Measurements from ENCODE around the gene UBL7.
"Not testable (repeated sequence)": the region's sequence is repeated elsewhere in the genome, so short reads cannot be mapped to it uniquely, and the experiment has no call there.

The UBL7 gene, protein sequence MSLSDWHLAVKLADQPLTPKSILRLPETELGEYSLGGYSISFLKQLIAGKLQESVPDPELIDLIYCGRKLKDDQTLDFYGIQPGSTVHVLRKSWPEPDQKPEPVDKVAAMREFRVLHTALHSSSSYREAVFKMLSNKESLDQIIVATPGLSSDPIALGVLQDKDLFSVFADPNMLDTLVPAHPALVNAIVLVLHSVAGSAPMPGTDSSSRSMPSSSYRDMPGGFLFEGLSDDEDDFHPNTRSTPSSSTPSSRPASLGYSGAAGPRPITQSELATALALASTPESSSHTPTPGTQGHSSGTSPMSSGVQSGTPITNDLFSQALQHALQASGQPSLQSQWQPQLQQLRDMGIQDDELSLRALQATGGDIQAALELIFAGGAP

DNA sequence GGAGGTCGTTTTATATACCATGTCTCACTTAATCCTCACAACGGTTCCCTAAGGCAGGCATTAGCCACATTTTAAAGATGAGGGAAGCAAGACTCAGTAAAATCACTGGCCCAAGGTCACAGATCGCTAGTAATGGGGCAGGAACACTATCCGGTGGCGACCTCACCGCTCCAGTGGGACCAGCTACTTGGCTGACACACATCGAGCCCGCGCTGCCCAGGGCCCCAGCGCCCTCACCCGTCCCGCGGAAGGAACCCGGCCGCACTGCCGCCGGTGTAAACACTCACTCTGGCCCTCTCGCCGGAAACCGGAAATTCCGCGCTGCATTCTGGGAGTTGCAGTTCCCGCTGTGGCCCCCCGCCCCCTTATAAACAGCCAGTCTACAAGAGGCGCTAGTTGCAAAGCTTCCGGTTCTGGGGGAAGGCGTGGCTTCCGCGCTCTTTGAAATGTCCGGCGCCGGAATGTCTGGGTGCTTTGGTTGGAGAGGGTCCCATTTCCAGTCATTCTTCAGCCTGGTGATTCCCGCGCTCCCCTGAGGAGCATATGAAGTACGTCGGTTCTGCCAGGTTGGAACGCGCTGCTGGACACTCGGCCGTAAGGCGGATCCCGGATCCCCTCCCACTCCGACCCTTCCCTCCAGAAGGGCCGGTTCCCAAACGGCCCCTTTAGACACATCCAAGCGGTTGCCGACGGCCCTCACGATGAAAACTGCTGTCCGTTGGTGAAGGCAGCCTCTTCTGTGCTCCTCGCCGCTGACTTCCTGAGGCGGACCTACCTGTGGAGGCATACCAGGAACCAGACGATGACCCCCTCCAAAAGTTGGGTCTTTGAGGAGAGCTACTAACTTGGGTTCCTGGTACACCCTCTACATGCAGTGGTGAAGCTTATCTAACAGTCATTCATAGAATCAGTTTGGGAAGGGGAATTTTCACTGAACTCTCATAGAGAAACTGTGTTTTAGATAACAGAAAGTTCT is at the start of gene UBL7:
Gene UBL7, minus strand, starts transcription at position 290 of the 976 bp plus-strand sequence. CDS start 2,293 bp downstream, outside the sequence.
- DNase-seq (ENCODE audit: low read depth, low spot score) = peak; percentile 87

DNA sequence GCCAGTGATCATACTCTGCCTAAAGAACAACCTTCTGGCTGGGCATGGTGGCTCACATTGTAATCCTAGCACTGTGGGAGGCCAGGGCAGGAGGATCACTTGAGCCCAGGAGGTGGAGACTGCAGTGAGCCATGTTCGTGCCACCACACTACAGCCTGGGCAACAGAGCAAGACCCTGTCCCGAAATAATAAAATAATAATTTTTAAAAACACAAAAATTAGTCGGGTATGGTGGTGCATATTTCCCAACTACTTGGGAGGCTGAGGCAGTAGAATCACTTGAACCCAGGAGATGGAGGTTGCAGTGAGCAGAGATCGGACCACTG is 45.5 kb upstream of the UBL7 start:
- no peak for DNase-seq (ENCODE audit: low read depth, low spot score)

DNA sequence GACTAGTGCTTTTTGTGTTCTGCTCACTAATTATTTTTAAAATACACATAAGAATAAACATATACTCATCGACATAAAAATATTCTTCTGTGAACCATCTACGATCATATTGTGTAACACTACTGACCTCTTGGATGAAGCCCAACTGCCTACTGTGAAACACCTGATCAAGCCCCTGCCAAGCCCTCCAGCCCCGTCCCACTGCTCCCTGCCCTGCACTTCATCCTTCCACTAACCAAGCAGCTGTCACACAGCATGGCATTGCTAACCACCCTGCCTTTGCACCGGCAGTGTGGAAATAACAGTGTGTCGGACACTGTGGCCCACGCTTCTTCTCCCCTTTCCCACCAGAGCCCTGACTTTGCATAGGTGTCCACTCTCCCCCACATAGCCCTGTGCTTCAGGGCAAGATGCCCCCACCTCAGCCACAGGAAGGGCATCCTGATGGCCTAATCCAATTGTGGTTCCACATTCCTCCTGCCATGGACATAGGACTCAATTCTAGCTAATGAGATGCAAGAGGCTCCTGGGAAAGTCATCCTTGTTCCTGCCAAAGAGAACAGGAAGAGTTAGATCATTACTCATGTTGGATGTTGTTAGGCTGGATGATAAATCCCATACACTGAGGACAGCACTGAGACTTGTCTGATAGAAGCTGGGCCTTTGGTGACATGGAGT is 45.0 kb upstream of the UBL7 start:
- DNase-seq (ENCODE audit: low read depth, low spot score) = no peak

DNA sequence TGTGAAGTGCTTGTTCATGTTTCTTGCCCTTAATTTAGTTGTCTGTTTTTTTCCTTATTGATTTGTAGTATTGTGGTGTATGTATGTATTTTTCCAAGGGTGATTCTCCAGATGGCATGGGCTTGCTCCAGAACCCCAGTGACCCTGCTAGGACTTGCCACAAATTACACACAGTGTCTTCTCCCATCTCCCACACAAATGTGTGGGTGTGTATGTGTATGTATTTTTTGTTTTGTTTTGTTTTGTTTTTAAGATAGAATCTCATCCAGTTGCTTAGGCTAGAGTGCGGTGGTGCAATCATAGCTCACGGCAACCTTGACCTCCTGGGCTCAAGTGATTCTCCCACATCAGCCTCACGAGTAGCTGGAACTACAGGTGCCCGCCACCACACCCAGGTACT is 43.9 kb upstream of the UBL7 start:
- DNase-seq (ENCODE audit: low read depth, low spot score) = no peak

DNA sequence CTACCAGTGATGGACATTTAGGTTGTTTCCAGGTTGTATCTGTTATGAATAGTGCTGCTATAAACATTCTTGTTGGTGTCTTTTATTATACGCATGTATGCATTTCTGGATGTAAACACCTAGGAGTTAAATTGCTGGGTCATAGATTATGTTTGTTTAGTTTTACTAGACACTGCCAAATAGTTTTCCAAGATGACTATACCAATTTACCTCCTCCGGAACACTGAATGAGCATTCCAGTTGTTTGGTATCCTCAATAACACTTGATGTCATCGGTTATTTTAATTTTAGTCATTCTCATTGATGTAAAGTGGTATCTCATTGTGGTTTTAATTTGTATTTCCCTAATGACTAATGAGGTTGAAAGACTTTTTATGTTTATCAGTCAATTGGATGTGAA is 43.5 kb upstream of the UBL7 start:
- DNase-seq (ENCODE audit: low read depth, low spot score) = no peak

DNA sequence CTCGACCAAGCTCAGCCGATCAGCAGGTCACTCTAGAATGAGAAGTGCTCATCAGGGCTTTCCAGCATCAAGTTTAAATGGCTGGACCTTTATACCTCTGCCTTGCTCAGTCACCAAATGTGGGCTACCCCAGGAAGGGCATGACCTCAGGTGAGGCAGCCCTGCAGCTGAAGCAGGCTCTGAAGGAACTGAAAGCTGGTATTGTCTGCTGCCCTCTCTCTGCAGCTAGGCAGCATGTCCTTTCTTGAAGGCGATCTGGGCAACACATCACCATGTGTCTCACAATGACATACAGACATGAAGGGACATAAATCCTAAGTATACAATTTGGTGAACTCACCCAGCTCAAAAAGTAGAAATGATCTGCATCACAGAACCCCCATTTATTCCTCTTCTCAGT is 41.3 kb upstream of the UBL7 start:
- no peak for DNase-seq (ENCODE audit: low read depth, low spot score)

DNA sequence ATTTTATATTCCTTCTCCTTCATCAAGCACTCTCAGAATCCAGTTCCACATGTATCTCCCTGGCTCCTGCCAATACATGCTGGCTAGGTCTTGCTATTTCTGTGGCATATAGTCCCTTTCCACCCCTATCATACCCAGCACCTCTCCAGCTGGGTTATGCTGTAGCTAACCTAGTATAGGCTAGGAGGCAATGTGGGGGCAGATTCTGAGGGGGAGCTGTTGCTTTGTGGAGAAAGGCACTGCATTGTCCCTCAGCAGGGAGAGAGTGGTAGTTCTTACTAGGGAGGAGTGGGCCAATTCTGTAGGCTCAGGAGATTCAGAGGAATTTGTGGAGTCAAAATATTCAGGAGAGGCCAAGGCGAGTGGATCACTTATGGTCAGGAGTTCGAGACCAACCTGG is 39.4 kb upstream of the UBL7 start:
- no peak for DNase-seq (ENCODE audit: low read depth, low spot score)

DNA sequence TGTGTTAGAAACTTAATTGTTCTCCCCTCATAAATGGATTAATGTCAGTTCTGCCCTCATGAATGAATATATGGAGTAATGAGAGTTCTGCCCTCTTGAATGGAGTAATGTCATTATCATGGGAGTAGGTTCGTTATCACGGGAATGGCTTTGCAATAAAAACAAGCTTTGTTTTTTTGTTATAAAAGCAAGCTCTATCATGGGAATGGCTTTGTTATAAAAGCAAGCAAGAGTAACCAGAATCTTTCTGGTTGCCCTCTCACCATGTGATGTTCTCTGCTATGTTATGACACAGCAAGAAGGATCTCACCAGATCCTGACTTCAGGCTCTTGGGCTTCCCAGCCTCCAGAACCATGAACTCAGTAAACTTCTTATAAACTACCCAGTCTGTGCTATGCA is 38.4 kb upstream of the UBL7 start:
- no peak for DNase-seq (ENCODE audit: low read depth, low spot score)

DNA sequence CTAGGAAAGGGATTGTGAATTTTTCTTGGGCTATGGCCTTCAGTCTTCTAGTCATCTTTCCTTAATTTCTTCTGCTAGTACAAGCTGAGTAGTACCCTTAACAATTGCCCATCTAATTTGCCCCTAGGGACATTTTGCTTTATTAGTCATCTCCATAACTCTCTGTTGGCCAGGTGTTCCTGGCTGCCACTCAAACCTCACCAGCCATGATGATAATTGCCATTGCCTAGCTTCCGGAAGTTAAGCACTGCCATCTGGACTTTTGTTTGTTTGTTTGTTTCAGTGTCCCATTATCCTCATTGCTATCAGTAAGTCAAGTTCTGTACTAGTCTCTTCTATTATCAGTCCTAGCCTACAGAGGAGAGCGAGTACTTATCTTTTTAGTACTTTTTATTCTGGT is 36.6 kb upstream of the UBL7 start:
- DNase-seq (ENCODE audit: low read depth, low spot score) = no peak

DNA sequence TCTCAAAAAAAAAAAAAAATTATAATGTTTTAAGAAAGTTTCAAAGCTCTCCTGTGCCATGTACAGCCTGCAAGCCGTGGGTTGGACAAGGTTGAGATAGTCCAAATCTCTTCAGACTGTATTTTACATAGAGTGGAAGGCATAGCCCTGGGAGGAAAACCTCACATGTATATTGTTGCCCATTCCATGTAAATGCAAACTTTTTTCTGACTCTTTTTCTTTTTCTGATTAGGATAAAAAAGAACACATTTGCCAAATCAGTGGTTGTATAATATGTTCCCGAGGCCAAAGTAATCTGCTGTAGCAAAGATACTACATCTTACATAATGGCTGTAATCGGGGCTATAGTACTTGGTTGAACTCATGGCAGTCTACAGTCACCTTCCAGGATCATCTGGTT is 35.7 kb upstream of the UBL7 start:
- DNase-seq (ENCODE audit: low read depth, low spot score) = no peak

DNA sequence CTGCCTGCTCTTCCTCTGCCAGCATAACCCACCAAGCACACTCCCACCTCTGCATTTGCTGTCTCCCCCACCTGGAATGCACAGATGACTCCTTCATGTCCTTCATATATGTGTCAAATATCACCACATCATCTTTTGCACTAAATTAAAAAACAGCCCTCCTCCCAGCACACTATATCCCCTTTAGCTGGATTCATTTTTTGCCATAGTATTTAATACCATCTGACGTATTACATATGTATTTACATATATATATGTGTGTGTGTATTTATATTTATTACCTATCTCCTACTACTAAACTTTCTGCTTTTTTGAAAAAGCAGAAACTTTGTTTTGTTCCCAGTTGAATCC is 29.4 kb upstream of the UBL7 start:
- no peak for DNase-seq (ENCODE audit: low read depth, low spot score)

DNA sequence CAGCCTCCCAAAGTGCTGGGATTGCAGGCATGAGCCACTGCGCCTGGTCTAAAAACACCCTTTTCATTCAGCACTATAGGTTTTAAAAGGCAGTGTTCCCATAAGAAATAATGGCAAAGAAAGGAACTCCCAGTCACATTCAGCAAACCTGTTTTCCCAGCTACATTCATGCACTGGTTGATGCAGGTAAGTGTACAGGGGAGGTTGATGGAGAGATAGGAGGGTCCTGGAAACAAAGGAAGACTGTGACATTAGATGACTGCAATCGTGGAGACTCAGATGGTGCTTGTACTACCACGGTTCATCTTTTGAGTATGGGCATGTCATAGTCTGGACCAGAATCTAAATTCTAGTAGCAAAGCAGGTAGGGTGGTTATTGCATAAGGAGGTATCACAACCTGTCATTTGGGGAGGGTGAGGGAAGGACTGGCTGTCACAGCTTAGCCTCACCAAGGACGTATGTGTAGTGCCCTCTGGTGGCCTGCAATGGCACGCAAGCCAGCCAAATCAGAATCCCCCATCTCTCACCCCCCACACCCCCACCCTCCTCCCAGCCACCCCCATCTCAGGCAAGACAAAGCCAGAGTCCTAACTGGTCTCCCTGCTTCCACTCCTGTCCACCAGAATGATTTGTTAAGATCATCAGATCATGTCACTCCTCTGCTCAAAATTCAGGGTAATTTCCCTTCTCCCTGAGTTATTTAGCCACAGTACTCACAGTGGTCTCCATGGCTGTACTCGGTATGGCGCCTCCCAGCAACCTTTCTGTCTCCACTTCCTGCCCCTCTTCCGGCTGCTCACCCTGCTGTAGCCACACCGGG is 28.8 kb upstream of the UBL7 start:
- DNase-seq (ENCODE audit: low read depth, low spot score) = no peak

DNA sequence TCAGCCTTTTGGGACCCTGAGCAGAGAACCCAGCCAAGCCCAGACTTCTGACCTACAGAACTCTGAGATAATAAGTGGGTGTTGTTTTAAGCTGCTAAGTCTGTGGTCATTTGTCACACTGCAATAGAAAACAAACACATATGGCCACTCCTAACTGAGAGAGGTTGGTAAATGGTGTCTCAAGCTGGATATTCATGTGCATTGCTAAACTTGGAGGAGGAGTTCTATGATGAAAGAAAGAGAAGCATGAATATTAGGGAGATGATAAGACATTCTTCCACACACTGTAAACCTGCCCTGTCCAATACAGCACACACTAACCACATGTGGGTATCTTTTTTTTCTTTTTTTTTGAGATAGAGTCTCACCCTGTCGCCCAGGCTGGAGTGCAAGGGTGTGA is 27.8 kb upstream of the UBL7 start:
- no peak for DNase-seq (ENCODE audit: low read depth, low spot score)

DNA sequence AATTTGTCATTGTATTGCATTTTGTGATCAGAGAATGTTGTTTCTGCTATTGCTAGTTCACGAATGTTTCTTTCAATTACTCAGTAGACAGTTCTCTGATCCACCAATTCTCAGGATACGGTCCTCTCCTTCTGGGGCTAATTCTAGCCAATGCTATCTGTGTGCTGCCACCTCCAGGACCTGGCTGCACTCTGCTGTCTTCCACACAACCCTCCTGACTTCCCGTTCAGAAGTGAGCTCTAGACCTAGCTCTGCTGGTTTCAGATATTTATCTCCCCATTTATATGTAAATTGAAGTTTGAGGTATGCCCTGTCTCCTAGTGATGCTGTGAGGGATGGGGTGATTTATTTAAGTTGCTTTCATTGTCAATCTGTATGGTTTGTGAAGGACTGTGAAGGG is 21.7 kb upstream of the UBL7 start:
- no peak for DNase-seq (ENCODE audit: low read depth, low spot score)

DNA sequence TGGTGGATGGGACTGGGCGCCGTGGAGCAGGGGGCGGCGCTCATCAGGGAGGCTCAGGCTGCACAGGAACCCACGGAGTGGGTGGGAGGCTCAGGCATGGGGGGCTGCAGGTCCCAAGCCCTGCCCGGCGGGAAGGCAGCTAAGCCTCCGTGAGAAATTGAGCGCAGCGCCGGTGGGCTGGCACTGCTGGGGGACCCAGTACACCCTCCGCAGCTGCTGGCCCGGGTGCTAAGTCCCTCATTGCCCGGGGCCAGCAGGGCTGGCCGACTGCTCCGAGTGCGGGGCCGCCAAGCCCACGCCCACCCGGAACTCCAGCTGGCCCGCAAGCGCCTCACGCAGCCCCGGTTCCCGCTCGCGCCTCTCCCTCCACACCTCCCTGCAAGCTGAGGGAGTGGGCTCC is 19.4 kb upstream of the UBL7 start:
- DNase-seq (ENCODE audit: low read depth, low spot score) = not testable (repeated sequence)

DNA sequence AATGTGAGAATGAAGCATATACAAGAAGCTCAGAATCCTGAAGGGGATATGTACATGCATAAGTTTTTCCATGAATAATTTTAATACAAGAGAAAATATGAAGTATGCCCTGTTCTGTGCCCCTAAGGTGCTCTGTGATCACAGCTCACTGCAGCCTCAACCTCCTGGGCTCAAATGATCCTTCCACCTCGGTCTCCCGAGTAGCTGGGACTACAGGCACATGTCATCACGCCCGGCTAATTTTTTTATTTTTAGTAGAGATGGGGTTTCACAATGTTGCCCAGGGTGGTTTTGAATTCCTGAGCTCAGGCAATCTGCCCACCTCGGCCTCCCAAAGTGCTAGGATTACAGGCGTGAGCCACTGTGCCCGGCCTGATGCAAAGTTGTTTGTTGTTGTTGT is 10.7 kb upstream of the UBL7 start:
- not testable (repeated sequence) for DNase-seq (ENCODE audit: low read depth, low spot score)

DNA sequence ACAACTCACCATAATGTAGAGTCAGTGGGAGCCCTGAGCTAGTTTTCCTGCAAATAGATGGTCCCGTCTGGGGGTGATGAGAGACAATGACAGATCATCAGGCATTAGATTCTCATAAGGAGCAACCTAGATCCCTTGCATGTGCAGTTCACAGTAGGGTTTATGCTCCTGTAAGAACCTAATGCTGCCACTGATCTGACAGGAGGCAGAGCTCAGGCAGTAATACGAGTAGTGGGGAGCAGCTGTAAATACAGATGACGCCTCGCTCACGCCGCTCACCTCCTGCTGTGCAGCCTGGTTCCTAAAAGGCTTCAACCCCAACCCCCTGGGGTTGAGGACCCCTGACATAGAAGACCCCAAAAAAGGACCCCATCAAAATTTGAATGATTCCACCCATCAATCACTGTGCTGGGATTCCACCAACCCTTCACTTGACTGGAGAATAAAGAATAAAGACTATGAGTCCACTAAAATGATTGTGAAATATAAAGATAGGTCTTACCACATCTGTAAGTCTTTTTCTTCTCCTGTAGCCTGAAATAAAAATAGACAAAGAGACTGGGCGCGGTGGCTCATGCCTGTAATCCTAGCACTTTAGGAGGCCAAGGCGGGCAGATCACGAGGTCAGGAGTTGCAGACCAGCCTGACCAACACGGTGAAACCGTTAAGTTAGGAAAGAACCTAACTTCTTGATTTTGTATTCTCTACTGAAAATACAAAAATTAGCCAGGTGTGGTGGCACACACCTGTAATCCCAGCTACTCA is 9.9 kb upstream of the UBL7 start:
- no peak for DNase-seq (ENCODE audit: low read depth, low spot score)

DNA sequence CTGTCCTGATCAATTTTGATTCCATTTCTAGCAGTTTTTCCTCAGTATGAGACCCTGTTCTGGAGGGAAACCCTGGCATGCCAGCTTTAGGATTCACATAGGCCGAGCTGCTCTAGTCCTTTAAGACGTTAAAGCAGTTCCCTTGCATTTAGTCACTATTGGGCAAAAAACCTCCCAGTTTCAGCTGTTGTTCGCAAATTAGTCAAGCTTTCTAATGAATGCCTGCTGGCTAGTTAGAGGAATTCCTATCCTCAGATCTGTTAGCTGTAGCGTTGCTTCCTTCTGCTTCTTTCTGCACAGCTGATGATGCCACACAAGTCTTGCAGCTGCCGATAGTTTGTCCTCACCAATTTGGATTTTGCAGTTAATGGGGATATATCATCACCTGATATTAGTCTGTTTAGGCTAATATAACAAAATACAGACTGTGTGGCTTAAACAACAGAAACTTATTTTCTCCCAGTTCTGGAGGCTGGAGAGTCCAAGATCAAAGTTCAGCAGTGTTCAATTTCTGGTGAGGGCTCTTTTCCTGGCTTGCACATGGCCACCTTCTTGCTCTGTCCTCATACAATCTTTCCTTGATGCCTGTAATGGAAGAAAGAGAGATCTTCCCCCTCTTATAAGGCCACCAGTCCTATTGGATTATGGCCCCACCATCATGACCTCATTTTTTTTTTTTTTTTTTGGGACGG is 7.5 kb upstream of the UBL7 start:
- DNase-seq (ENCODE audit: low read depth, low spot score) = no peak

DNA sequence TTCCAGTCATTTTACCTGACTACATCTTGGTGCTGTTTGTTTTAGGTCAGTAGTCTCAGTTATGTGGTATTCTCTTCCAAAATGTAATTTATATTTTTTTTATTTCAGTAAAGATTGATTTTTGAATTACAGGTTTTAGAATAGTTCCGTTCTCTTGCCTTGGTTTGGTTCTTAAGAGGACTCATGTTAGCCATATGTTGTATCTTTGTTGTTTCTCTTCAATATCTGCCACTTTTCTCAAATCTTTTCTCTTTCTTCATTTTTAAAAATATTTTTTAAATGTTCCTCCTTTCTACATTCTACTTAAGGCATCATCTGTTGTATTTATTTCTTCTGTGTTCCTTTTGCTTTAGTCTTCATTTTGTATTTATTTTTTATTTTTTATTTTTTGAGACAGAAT is 5.6 kb upstream of the UBL7 start:
- DNase-seq (ENCODE audit: low read depth, low spot score) = no peak

DNA sequence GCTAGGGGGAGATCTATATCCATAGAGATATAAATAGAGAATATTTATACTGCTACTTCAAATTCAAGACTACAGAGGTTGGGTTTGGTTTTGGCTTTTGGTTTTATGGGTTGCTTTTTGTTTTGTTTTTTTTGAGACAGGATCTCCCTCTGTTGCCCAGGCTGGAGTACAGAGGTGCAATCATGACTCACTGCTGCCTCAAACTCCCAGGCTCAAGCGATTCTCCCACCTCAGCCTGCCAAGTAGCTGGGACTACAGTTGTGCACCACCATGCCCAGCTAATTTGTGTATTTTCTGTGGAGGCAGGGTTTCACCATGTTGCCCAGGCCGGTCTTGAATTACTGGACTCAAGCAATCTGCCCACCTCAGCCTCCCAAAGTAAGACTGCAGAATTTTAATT is 3.9 kb upstream of the UBL7 start:
- DNase-seq (ENCODE audit: low read depth, low spot score) = no peak
